Measurements from ENCODE around the gene EFHC1.
"Not testable (repeated sequence)": the region's sequence is repeated elsewhere in the genome, so short reads cannot be mapped to it uniquely, and the experiment has no call there.

Gene EFHC1

GRCh38 chr6:52461194-52461593, 41.1 kb downstream of the EFHC1 start:
- DNase-seq = not testable (repeated sequence)

DNA sequence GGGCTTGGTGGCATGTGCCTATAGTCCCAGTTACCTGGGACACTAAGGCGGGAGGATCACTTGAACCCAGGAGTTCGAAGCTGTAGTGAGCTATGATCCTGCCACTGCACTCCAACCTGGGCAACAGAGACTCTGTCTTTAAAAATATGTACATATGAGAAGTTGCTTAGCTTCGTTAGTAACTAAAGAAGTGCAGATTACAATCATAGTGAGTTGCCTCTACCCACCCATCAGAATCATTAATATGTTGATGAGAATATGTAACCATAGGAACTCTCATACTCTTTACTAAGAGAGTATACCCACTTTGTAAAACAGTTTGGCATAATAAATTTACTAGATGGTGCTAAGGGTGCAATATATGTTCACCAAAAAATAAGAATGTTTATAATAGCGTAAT, 54.0 kb downstream of the EFHC1 start:
- no peak for DNase-seq

GRCh38 chr6:52475307-52475706, 55.2 kb downstream of the EFHC1 start:
- DNase-seq = no peak

DNA sequence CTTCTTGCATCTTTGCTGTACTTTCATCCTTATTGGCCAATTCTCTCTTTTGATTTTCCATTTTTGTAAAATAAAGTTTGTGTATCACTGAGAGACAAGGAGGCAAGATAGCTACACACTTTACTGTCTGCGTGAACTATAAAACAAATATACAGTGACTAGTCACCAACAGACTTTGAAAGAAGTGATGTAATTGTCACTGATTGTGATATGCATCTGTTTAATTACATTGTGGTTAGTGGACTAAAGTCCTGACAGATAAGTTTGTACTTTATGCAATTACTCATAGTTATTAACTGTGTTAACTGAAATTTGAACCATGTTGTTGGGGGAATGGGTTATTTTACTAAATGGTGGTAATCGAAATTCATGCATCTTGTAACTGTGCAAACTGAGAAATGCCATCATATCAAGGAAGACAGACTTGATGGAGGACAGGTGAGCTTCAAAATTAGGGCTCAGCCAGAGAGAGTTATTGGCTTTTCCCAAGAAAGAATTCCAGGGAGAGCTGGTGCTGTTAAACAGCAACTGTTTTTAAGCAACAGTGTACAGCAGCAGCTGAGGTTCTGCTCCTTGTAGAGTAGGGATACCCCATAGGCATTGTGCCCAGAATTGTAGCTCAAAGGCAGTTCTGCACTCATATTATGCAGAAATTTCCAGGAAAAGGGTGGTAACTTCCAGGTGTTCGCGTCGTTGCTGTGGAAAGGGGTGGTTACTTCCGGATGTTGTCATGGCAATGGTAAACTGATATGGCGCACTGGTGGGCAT, 62.9 kb downstream of the EFHC1 start:
- no peak for DNase-seq

- DNase-seq = no peak
Observed at GRCh38 chr6:52483671-52484003, 63.5 kb downstream of the EFHC1 start.

GRCh38 chr6:52489881-52490280, 69.7 kb downstream of the EFHC1 start:
- DNase-seq = no peak

- no peak for DNase-seq
Observed at GRCh38 chr6:52491203-52492069, 71.3 kb downstream of the EFHC1 start.

- DNase-seq = no peak
Observed at GRCh38 chr6:52493669-52494068, 73.5 kb downstream of the EFHC1 start.

DNA sequence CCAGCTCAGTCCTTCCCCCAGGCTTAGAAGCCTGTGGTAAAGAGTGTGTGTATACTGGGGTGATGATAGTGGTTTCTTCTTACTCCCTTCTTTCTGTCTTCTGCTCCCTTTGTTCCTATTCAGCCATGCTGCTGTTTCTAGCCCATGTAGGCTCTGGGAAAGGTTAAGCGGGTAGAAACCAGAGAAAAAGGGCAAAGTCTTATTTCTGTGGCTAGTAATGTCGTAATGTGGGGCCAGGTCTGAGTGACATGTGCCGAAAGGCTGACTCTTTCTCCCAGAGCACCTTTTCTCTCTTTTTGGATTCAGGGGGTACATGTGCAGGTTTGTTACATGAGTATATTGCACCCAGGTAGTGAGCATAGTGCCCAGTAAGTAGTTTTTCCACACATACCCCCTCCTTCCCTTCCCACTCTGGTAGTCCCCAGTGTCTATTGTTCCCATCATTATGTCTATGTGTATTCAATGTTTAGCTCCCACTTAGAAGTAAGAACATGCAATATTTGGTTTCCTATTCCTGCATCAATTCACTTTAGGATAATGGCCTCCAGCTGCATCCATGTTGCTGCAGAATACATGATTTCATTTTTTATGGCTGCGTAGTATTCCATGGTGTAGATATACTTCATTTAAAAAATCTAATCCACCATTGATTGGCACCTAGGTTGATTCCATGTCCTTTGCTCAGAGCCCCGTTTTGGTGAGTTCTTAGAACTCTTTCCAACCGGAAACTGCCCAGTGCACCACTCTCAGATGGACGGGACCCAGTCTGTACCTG, 74.3 kb downstream of the EFHC1 start:
- no peak for DNase-seq

DNA sequence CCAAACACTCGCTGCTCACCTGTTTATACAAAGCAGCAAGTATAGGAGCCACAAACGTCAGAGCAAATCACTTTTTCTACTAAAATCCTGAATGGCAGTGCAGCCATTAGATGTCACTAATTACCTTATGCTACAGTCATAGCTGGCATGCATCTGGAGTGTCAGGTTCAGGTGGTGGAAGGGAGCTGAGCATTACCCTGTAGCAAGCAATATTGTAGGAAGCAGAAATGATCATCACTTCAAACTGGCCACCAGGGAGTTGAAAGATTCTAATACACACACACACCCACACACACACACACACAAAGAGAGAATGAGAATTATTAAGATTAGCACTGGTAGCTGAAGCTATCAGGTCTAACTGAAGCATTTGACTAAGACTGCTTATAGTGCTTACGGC, 75.8 kb downstream of the EFHC1 start:
- no peak for DNase-seq

GRCh38 chr6:52496631-52497030, 76.5 kb downstream of the EFHC1 start:
- DNase-seq = no peak

DNA sequence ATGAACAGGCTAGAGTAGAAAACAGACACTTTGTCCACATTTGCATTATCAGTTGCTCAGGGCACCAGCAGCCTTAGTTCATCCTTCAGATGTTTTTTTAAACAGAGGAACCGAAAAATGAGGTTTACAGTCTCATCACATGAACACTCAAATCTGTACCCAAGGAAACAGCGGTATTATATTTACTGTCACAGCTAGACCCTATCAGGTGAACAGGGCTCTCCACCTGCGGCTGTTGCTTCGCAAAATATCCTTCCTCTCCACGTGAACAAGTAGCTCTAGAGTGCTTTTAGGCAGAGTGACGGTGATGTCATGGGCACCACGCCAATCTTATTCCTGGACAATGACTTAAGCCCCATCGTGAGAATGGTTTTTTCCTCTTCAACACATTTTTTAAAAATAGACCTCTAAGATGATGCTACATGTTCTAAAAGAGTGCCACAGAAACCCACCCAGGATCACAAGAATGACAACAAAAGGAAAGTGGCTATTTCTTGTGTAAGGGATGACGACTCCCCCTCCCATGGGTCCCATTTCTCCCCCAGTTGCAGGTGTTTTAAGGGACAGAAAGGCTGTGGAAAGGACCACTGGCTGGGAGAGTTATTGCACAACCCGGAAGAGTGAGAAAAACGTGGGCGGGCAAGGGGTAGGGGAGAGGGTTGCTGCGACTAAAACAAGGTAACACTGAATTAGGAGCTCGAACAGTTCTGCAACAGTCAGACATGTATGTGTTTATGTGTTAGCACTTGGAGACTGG, 77.7 kb downstream of the EFHC1 start:
- peak; percentile 55 for DNase-seq

- no peak for DNase-seq
Observed at GRCh38 chr6:52498538-52499017, 78.4 kb downstream of the EFHC1 start.

GRCh38 chr6:52499026-52499425, 78.9 kb downstream of the EFHC1 start:
- no peak for DNase-seq

GRCh38 chr6:52499681-52500236, 79.6 kb downstream of the EFHC1 start:
- DNase-seq = no peak

DNA sequence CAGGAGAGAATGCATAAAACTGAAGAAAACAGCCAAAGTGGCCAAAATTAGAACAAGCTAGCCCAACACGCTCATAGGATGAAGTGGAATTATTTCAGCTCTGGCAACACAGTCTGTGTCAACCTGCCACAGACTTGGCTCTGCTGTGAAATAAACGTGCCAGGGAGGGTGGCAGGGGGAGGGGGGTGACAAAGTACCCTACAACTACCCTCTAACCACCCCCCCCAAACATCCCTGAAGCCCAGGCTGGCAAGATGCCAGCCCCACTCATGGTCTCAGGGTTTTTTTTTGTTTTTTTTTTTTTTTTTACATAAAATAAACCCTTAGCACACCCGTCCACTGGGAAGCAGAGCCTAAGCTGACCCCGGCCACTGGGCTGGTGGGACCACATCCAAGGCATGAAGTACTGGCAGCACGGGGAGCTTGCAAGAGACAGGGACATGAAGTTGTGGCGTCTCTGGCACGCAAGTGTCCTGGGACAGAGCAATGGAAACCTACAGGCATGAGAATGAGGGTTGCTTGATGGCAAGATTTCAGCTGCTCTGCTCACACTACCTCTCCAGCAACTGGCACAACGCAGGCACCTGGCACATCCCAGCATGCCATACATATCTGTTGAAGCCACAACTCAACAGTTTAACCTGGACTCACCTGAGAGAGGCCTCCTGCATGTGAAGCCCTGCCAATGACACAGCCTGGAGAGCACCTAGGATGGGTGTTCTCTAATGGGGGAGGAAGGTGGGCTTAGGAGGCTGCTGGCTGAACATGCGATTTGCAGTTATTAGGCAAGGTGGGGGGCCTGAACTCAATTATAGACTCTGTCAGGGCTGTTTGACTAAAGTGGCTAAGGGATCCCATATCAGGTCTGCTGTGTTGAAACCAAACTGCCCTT, 80.3 kb downstream of the EFHC1 start:
- DNase-seq = no peak

- DNase-seq = no peak
Observed at GRCh38 chr6:52502306-52503029, 82.3 kb downstream of the EFHC1 start.

DNA sequence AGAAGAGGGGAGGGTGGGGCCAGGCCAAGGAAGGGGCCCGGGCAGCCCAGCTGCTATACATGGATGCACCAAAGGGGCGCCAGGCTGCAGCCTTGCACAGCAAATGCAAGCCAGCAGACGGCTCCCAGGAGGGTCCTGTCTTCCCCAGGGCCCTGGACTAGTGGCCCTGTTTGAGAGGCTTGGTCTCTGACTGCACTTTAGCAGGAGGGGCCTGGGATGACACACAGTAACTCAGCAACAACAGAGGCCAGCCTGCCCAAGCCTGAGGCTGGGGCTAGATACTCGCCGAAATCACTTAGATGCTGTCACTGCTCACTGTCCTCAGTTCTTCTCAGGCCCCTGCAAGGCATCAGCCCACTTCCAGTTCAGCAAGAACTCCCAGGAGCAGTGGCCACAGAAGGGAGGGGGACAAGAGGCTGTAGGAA, 83.2 kb downstream of the EFHC1 start:
- DNase-seq = no peak

GRCh38 chr6:52503851-52504781, 84.0 kb downstream of the EFHC1 start:
- peak; percentile 95 for DNase-seq
